Measurements from ENCODE around the gene PDGFA. TPM values are rescaled to one million over a fixed set of nuclear protein-coding genes. Genes with fewer than 3 reads are reported as not detected.
A peak's percentile ranks its signal among the peaks of the same experiment; 100 is the strongest.

The PDGFA gene
- total RNA-seq, 1 donor from 2014 or later = 12.9 TPM

- intact Hi-C loops (cut with micrococcal nuclease) = loop anchor here (2.0 kb wide), 1 partner anchor 205 kb away; the partner anchor contains the start of genes DNAAF5 and PRKAR1B
- DNase-seq = no peak
- peaks cover 38% of the 10 kb centered on the region for H3K27me3 Mint-ChIP-seq
- no peaks in the 10 kb centered on the region for H3K9me3 Mint-ChIP-seq
- H3K4me1 Mint-ChIP-seq = peaks cover 8% of the 10 kb centered on the region
- H3K36me3 Mint-ChIP-seq (ENCODE audit: low read depth) = no peaks in the 10 kb centered on the region
- H3K4me3 Mint-ChIP-seq = peak overlapping the region; percentile 61
- no peak overlapping the region for H3K27ac Mint-ChIP-seq
Observed at GRCh38 chr7:521221-522070, 1.8 kb upstream of the PDGFA start.

GRCh38 chr7:520503-521161, 986 bp upstream of the PDGFA start:
- Mint-ChIP-seq H3K27me3 (peaks cover 43% of the 10 kb centered on the region), H3K9me3 (no peaks in the 10 kb centered on the region), H3K36me3 (ENCODE audit: low read depth) (no peaks in the 10 kb centered on the region), H3K4me3 (peak overlapping the region; percentile 61), H3K4me1 (peaks cover 11% of the 10 kb centered on the region), H3K27ac (no peak overlapping the region)
- intact Hi-C loops (cut with micrococcal nuclease) = loop anchor here (2.0 kb wide), 1 partner anchor 206 kb away; the partner anchor contains the start of genes DNAAF5 and PRKAR1B
- no peak for DNase-seq

- H3K4me3 Mint-ChIP-seq = peak overlapping the region; percentile 83
- H3K9me3 Mint-ChIP-seq = no peaks in the 10 kb centered on the region
- peaks cover 12% of the 10 kb centered on the region for H3K4me1 Mint-ChIP-seq
- peak; percentile 82 for DNase-seq
- no peaks in the 10 kb centered on the region for H3K36me3 Mint-ChIP-seq (ENCODE audit: low read depth)
- peak overlapping the region; percentile 71 for H3K27ac Mint-ChIP-seq
- intact Hi-C loops (cut with micrococcal nuclease) = loop anchor here (5.0 kb wide), 3 partner anchors 63 to 157 kb away; no protein-coding TSS in a partner anchor
- peaks cover 38% of the 10 kb centered on the region for H3K27me3 Mint-ChIP-seq
Observed at GRCh38 chr7:518630-519483, 789 bp downstream of the PDGFA start.

GRCh38 chr7:517774-518629, 1.6 kb downstream of the PDGFA start:
- H3K4me3 Mint-ChIP-seq = peak overlapping the region; percentile 84
- H3K27me3 Mint-ChIP-seq = peaks cover 32% of the 10 kb centered on the region
- no peak overlapping the region for H3K27ac Mint-ChIP-seq
- no peaks in the 10 kb centered on the region for H3K36me3 Mint-ChIP-seq (ENCODE audit: low read depth)
- H3K9me3 Mint-ChIP-seq = no peaks in the 10 kb centered on the region
- peak; percentile 69 for DNase-seq
- intact Hi-C loops (cut with micrococcal nuclease) = loop anchor here (5.0 kb wide), 3 partner anchors 64 to 156 kb away; no protein-coding TSS in a partner anchor
- peaks cover 12% of the 10 kb centered on the region for H3K4me1 Mint-ChIP-seq

GRCh38 chr7:516606-517456, 2.8 kb downstream of the PDGFA start:
- peak overlapping the region; percentile 56 for H3K4me3 Mint-ChIP-seq
- H3K9me3 Mint-ChIP-seq = no peaks in the 10 kb centered on the region
- H3K36me3 Mint-ChIP-seq (ENCODE audit: low read depth) = no peaks in the 10 kb centered on the region
- peaks cover 28% of the 10 kb centered on the region for H3K27me3 Mint-ChIP-seq
- intact Hi-C loops (cut with micrococcal nuclease) = loop anchor here (5.0 kb wide), 3 partner anchors 65 to 155 kb away; no protein-coding TSS in a partner anchor
- DNase-seq = peak; percentile 61
- peaks cover 12% of the 10 kb centered on the region for H3K4me1 Mint-ChIP-seq
- no peak overlapping the region for H3K27ac Mint-ChIP-seq

GRCh38 chr7:516216-516605, 3.4 kb downstream of the PDGFA start:
- no peak overlapping the region for H3K27ac Mint-ChIP-seq
- H3K4me1 Mint-ChIP-seq = peaks cover 12% of the 10 kb centered on the region
- H3K27me3 Mint-ChIP-seq = peaks cover 25% of the 10 kb centered on the region
- H3K4me3 Mint-ChIP-seq = peak overlapping the region; percentile 28
- DNase-seq = no peak
- H3K36me3 Mint-ChIP-seq (ENCODE audit: low read depth) = no peaks in the 10 kb centered on the region
- H3K9me3 Mint-ChIP-seq = no peaks in the 10 kb centered on the region
- intact Hi-C loops (cut with micrococcal nuclease) = loop anchor here (5.0 kb wide), 3 partner anchors 66 to 154 kb away; no protein-coding TSS in a partner anchor

- peaks cover 23% of the 10 kb centered on the region for H3K27me3 Mint-ChIP-seq
- no peak for DNase-seq
- intact Hi-C loops (cut with micrococcal nuclease) = loop anchor here (5.0 kb wide), 3 partner anchors 67 to 153 kb away; no protein-coding TSS in a partner anchor
- H3K9me3 Mint-ChIP-seq = no peaks in the 10 kb centered on the region
- H3K4me1 Mint-ChIP-seq = peaks cover 10% of the 10 kb centered on the region
- H3K4me3 Mint-ChIP-seq = no peak overlapping the region
- H3K36me3 Mint-ChIP-seq (ENCODE audit: low read depth) = no peaks in the 10 kb centered on the region
- no peak overlapping the region for H3K27ac Mint-ChIP-seq
Observed at GRCh38 chr7:515628-516027, 4.0 kb downstream of the PDGFA start.

GRCh38 chr7:514651-515598, 4.7 kb downstream of the PDGFA start:
- Mint-ChIP-seq H3K4me1 (peaks cover 10% of the 10 kb centered on the region), H3K27me3 (peaks cover 23% of the 10 kb centered on the region), H3K9me3 (no peaks in the 10 kb centered on the region), H3K4me3 (no peak overlapping the region), H3K27ac (no peak overlapping the region), H3K36me3 (ENCODE audit: low read depth) (no peaks in the 10 kb centered on the region)
- no peak for DNase-seq
- intact Hi-C loops (cut with micrococcal nuclease) = loop anchor here (5.0 kb wide), 3 partner anchors 67 to 153 kb away; no protein-coding TSS in a partner anchor

- no peaks in the 10 kb centered on the region for H3K36me3 Mint-ChIP-seq (ENCODE audit: low read depth)
- H3K4me1 Mint-ChIP-seq = peaks cover 10% of the 10 kb centered on the region
- peaks cover 23% of the 10 kb centered on the region for H3K27me3 Mint-ChIP-seq
- DNase-seq = no peak
- intact Hi-C loops (cut with micrococcal nuclease) = no loop called here
- no peak overlapping the region for H3K4me3 Mint-ChIP-seq
- no peaks in the 10 kb centered on the region for H3K9me3 Mint-ChIP-seq
- H3K27ac Mint-ChIP-seq = peak overlapping the region; percentile 6
Observed at GRCh38 chr7:514242-514641, 5.4 kb downstream of the PDGFA start.

- H3K36me3 Mint-ChIP-seq (ENCODE audit: low read depth) = no peaks in the 10 kb centered on the region
- H3K9me3 Mint-ChIP-seq = no peaks in the 10 kb centered on the region
- intact Hi-C loops (cut with micrococcal nuclease) = no loop called here
- peaks cover 10% of the 10 kb centered on the region for H3K4me1 Mint-ChIP-seq
- H3K4me3 Mint-ChIP-seq = no peak overlapping the region
- H3K27ac Mint-ChIP-seq = peak overlapping the region; percentile 58
- H3K27me3 Mint-ChIP-seq = peaks cover 23% of the 10 kb centered on the region
- DNase-seq = no peak
Observed at GRCh38 chr7:513521-514166, 6.0 kb downstream of the PDGFA start.
